WTC11 (cell line): ENCODE data around the gene PLPP1.

ENCODE experiments used
- FOXJ3 ChIP-seq: sonication (generic); formaldehyde crosslinking; IDR thresholded peaks from 2 replicates; pipeline ENCODE4 v1.9.0; 2021; ENCODE audit warnings: missing genetic modification reagents, mild to moderate bottlenecking, borderline replicate concordance
- ZBTB21 ChIP-seq: sonication (generic); formaldehyde crosslinking; IDR thresholded peaks from 2 replicates; pipeline ENCODE4 v1.8.1; 2023; ENCODE audit warnings: mild to moderate bottlenecking, missing genetic modification reagents, borderline replicate concordance
- TF ChIP-seq, protein P1 (sequence below): fragments of 200-600 bp; IDR thresholded peaks from 2 replicates; pipeline ENCODE4 v1.8.0; 2022; ENCODE audit warnings: antibody characterized with exemption
- TF ChIP-seq, protein P2 (sequence below): sonication (generic); formaldehyde crosslinking; IDR thresholded peaks from 2 replicates; pipeline ENCODE4 v1.8.0; 2023; ENCODE audit warnings: missing genetic modification reagents, mild to moderate bottlenecking, borderline replicate concordance
- TF ChIP-seq, protein P3 (sequence below): sonication (generic); formaldehyde crosslinking; IDR thresholded peaks from 2 replicates; pipeline ENCODE4 v1.8.0; 2022; ENCODE audit warnings: mild to moderate bottlenecking, missing genetic modification reagents

DNA sequence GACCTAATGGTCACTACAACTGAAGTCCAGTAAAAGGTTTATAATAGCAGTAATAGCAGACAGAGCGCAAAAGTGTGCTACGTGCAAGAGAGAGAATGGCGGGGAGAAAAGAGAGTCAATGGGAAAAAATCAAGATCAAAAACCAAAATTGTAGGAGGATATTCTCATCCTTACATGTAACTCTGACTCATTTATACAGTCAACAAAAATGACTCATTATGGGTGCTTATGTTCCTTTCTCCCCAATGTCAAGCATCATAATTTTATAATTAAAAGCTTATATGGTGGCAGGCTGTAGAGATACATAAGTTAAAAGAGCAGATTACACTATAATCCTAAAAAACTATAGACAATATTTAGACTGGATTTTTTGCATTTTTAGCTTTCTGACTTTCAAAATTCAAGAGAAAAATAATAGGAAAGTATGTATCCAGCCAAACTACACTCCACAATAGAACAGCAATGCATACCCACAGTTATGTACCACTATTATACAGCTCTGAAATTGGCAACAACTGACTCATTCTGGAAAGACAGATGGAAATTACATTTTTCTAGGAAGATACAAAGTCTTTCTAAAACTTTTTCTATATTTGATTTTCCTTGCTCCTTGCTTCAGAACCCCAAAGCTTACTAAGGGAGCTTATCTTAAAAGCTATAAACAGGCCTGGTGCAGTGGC is 78.4 kb downstream of the PLPP1 start:
- TF ChIP-seq, protein P1, sequence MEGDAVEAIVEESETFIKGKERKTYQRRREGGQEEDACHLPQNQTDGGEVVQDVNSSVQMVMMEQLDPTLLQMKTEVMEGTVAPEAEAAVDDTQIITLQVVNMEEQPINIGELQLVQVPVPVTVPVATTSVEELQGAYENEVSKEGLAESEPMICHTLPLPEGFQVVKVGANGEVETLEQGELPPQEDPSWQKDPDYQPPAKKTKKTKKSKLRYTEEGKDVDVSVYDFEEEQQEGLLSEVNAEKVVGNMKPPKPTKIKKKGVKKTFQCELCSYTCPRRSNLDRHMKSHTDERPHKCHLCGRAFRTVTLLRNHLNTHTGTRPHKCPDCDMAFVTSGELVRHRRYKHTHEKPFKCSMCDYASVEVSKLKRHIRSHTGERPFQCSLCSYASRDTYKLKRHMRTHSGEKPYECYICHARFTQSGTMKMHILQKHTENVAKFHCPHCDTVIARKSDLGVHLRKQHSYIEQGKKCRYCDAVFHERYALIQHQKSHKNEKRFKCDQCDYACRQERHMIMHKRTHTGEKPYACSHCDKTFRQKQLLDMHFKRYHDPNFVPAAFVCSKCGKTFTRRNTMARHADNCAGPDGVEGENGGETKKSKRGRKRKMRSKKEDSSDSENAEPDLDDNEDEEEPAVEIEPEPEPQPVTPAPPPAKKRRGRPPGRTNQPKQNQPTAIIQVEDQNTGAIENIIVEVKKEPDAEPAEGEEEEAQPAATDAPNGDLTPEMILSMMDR: no peak
- TF ChIP-seq, protein P2, sequence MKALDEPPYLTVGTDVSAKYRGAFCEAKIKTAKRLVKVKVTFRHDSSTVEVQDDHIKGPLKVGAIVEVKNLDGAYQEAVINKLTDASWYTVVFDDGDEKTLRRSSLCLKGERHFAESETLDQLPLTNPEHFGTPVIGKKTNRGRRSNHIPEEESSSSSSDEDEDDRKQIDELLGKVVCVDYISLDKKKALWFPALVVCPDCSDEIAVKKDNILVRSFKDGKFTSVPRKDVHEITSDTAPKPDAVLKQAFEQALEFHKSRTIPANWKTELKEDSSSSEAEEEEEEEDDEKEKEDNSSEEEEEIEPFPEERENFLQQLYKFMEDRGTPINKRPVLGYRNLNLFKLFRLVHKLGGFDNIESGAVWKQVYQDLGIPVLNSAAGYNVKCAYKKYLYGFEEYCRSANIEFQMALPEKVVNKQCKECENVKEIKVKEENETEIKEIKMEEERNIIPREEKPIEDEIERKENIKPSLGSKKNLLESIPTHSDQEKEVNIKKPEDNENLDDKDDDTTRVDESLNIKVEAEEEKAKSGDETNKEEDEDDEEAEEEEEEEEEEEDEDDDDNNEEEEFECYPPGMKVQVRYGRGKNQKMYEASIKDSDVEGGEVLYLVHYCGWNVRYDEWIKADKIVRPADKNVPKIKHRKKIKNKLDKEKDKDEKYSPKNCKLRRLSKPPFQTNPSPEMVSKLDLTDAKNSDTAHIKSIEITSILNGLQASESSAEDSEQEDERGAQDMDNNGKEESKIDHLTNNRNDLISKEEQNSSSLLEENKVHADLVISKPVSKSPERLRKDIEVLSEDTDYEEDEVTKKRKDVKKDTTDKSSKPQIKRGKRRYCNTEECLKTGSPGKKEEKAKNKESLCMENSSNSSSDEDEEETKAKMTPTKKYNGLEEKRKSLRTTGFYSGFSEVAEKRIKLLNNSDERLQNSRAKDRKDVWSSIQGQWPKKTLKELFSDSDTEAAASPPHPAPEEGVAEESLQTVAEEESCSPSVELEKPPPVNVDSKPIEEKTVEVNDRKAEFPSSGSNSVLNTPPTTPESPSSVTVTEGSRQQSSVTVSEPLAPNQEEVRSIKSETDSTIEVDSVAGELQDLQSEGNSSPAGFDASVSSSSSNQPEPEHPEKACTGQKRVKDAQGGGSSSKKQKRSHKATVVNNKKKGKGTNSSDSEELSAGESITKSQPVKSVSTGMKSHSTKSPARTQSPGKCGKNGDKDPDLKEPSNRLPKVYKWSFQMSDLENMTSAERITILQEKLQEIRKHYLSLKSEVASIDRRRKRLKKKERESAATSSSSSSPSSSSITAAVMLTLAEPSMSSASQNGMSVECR (CRISPR knock-in tag): no peak
- TF ChIP-seq ZBTB21 (CRISPR knock-in tag) (no peak), FOXJ3 (CRISPR knock-in tag) (no peak)
- TF ChIP-seq, protein P3, sequence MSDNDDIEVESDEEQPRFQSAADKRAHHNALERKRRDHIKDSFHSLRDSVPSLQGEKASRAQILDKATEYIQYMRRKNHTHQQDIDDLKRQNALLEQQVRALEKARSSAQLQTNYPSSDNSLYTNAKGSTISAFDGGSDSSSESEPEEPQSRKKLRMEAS (CRISPR knock-in tag): no peak
